Measurements from ENCODE around the gene FBXL16. TPM values are rescaled to one million over a fixed set of nuclear protein-coding genes. Genes with fewer than 3 reads are reported as not detected.

The FBXL16 gene
- total and polyA plus RNA-seq, 2 of the 13 experiments (the other 11 are each of a cell fraction or from before 2014, with no cell fraction given) = 0.22 to 2.0 TPM

GRCh38 chr16:648781-649589, 56.6 kb downstream of the FBXL16 start, which contains the start of gene WDR90 (continued):
- TF ChIP-seq NFE2L1 (CRISPR knock-in tag; IDR thresholded peaks at IDR 0.05; ENCODE audit: borderline replicate concordance) (no peak), EZH2 (conservative IDR thresholded peaks at IDR 0.05; ENCODE audit: low read depth, low read length) (no peak), ZNF331 (CRISPR knock-in tag; IDR thresholded peaks at IDR 0.05) (peak; percentile 60; the same call in 1 of the 2 replicates), BRD4 (CRISPR knock-in tag; IDR thresholded peaks at IDR 0.05) (peak; percentile 83; the same call in 1 of the 2 replicates), MAFG (CRISPR knock-in tag; IDR thresholded peaks at IDR 0.05) (no peak), ZNF501 (CRISPR knock-in tag; IDR thresholded peaks at IDR 0.05) (peak; percentile 81), ZNF12 (CRISPR knock-in tag; IDR thresholded peaks at IDR 0.05) (no peak), ZFYVE20 (CRISPR knock-in tag; IDR thresholded peaks at IDR 0.05; ENCODE audit: borderline replicate concordance, low read depth) (0 out of 2 replicates have a peak, but pooled peaks have one; percentile 54)
- TF ChIP-seq, protein P1, sequence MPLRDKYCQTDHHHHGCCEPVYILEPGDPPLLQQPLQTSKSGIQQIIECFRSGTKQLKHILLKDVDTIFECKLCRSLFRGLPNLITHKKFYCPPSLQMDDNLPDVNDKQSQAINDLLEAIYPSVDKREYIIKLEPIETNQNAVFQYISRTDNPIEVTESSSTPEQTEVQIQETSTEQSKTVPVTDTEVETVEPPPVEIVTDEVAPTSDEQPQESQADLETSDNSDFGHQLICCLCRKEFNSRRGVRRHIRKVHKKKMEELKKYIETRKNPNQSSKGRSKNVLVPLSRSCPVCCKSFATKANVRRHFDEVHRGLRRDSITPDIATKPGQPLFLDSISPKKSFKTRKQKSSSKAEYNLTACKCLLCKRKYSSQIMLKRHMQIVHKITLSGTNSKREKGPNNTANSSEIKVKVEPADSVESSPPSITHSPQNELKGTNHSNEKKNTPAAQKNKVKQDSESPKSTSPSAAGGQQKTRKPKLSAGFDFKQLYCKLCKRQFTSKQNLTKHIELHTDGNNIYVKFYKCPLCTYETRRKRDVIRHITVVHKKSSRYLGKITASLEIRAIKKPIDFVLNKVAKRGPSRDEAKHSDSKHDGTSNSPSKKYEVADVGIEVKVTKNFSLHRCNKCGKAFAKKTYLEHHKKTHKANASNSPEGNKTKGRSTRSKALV (CRISPR knock-in tag; IDR thresholded peaks at IDR 0.05) = peak; percentile 72; the same call in 1 of the 2 replicates
- TF ChIP-seq, protein P2, sequence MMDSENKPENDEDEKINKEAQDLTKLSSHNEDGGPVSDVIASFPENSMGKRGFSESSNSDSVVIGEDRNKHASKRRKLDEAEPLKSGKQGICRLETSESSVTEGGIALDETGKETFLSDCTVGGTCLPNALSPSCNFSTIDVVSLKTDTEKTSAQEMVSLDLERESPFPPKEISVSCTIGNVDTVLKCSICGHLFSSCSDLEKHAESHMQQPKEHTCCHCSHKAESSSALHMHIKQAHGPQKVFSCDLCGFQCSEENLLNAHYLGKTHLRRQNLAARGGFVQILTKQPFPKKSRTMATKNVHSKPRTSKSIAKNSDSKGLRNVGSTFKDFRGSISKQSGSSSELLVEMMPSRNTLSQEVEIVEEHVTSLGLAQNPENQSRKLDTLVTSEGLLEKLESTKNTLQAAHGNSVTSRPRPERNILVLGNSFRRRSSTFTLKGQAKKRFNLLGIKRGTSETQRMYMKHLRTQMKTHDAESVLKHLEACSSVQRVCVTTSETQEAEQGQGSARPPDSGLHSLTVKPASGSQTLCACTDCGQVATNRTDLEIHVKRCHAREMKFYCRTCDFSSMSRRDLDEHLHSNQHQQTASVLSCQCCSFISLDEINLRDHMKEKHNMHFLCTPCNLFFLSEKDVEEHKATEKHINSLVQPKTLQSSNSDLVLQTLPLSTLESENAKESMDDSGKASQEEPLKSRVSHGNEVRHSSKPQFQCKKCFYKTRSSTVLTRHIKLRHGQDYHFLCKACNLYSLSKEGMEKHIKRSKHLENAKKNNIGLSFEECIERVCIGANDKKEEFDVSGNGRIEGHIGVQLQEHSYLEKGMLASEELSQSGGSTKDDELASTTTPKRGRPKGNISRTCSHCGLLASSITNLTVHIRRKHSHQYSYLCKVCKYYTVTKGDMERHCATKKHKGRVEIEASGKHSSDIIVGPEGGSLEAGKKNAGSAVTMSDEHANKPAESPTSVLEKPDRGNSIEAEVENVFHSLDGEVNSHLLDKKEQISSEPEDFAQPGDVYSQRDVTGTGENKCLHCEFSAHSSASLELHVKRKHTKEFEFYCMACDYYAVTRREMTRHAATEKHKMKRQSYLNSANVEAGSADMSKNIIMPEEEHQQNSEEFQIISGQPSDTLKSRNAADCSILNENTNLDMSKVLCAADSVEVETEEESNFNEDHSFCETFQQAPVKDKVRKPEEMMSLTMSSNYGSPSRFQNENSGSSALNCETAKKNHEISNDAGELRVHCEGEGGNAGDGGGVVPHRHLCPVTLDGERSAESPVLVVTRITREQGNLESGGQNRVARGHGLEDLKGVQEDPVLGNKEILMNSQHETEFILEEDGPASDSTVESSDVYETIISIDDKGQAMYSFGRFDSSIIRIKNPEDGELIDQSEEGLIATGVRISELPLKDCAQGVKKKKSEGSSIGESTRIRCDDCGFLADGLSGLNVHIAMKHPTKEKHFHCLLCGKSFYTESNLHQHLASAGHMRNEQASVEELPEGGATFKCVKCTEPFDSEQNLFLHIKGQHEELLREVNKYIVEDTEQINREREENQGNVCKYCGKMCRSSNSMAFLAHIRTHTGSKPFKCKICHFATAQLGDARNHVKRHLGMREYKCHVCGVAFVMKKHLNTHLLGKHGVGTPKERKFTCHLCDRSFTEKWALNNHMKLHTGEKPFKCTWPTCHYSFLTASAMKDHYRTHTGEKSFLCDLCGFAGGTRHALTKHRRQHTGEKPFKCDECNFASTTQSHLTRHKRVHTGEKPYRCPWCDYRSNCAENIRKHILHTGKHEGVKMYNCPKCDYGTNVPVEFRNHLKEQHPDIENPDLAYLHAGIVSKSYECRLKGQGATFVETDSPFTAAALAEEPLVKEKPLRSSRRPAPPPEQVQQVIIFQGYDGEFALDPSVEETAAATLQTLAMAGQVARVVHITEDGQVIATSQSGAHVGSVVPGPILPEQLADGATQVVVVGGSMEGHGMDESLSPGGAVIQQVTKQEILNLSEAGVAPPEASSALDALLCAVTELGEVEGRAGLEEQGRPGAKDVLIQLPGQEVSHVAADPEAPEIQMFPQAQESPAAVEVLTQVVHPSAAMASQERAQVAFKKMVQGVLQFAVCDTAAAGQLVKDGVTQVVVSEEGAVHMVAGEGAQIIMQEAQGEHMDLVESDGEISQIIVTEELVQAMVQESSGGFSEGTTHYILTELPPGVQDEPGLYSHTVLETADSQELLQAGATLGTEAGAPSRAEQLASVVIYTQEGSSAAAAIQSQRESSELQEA (CRISPR knock-in tag; IDR thresholded peaks at IDR 0.05; ENCODE audit: not compliant biosample characterization) = no peak
- TF ChIP-seq, protein P3, sequence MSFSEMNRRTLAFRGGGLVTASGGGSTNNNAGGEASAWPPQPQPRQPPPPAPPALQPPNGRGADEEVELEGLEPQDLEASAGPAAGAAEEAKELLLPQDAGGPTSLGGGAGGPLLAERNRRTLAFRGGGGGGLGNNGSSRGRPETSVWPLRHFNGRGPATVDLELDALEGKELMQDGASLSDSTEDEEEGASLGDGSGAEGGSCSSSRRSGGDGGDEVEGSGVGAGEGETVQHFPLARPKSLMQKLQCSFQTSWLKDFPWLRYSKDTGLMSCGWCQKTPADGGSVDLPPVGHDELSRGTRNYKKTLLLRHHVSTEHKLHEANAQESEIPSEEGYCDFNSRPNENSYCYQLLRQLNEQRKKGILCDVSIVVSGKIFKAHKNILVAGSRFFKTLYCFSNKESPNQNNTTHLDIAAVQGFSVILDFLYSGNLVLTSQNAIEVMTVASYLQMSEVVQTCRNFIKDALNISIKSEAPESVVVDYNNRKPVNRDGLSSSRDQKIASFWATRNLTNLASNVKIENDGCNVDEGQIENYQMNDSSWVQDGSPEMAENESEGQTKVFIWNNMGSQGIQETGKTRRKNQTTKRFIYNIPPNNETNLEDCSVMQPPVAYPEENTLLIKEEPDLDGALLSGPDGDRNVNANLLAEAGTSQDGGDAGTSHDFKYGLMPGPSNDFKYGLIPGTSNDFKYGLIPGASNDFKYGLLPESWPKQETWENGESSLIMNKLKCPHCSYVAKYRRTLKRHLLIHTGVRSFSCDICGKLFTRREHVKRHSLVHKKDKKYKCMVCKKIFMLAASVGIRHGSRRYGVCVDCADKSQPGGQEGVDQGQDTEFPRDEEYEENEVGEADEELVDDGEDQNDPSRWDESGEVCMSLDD (CRISPR knock-in tag; IDR thresholded peaks at IDR 0.05; ENCODE audit: borderline replicate concordance) = no peak; the same call in 1 of the 2 replicates
- TF ChIP-seq, protein P4, sequence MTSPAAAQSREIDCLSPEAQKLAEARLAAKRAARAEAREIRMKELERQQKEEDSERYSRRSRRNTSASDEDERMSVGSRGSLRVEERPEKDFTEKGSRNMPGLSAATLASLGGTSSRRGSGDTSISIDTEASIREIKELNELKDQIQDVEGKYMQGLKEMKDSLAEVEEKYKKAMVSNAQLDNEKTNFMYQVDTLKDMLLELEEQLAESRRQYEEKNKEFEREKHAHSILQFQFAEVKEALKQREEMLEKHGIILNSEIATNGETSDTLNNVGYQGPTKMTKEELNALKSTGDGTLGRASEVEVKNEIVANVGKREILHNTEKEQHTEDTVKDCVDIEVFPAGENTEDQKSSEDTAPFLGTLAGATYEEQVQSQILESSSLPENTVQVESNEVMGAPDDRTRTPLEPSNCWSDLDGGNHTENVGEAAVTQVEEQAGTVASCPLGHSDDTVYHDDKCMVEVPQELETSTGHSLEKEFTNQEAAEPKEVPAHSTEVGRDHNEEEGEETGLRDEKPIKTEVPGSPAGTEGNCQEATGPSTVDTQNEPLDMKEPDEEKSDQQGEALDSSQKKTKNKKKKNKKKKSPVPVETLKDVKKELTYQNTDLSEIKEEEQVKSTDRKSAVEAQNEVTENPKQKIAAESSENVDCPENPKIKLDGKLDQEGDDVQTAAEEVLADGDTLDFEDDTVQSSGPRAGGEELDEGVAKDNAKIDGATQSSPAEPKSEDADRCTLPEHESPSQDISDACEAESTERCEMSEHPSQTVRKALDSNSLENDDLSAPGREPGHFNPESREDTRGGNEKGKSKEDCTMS (CRISPR knock-in tag; conservative IDR thresholded peaks at IDR 0.05) = no peak
